D721Med (cell line): Measurements from ENCODE around the gene ZNF644.
A peak's percentile ranks its signal among the peaks of the same experiment; 100 is the strongest.
"Not testable (repeated sequence)": the region's sequence is repeated elsewhere in the genome, so short reads cannot be mapped to it uniquely, and the experiment has no call there.

Experiments used
- DNase-seq: peaks from one replicate; pipeline ENCODE4 v3.0.0; 2011; ENCODE audit warnings: low spot score; ENCODE audit not compliant: insufficient read length
- FAIRE-seq: peaks from 2 replicates; lab custom pipeline; 2011; peaks lifted over from hg19 to GRCh38; lab: Jason Lieb, UNC
- CTCF ChIP-seq: IDR thresholded peaks from 2 replicates; pipeline ENCODE4 v1.5.1; 2012; ENCODE audit warnings: mild to moderate bottlenecking, control low read depth; ENCODE audit not compliant: insufficient read depth; ENCODE audit errors: missing control alignments

ZNF644 gene

GRCh38 chr1:90936731-90937130, 85.1 kb downstream of the ZNF644 start:
- no peak for TF ChIP-seq CTCF
- DNase-seq (no peak), FAIRE-seq (no peak)

- no peak for FAIRE-seq
- DNase-seq = no peak
- TF ChIP-seq CTCF = no peak
These were observed 85.8 kb downstream of the ZNF644 start for GRCh38 chr1:90936061-90936460.

- not testable (repeated sequence) for DNase-seq, FAIRE-seq
These were observed 93.6 kb downstream of the ZNF644 start for GRCh38 chr1:90928231-90928630.

GRCh38 chr1:90927674-90928073, 94.2 kb downstream of the ZNF644 start:
- not testable (repeated sequence) for DNase-seq, FAIRE-seq

GRCh38 chr1:90926971-90927370, 94.9 kb downstream of the ZNF644 start:
- no peak for TF ChIP-seq CTCF
- DNase-seq (no peak), FAIRE-seq (no peak)

GRCh38 chr1:90925928-90926869, 95.6 kb downstream of the ZNF644 start:
- no peak for TF ChIP-seq CTCF
- DNase-seq (no peak), FAIRE-seq (no peak)

- TF ChIP-seq CTCF = no peak
- DNase-seq = no peak
- FAIRE-seq = peak; percentile 51
These were observed 96.9 kb downstream of the ZNF644 start for GRCh38 chr1:90924982-90925381.

- DNase-seq (no peak), FAIRE-seq (no peak)
- no peak for TF ChIP-seq CTCF
These were observed 98.8 kb downstream of the ZNF644 start for GRCh38 chr1:90922996-90923395.
